GM12878 (cell line): ENCODE measurements around the gene CALD1. TPM values are rescaled to one million over a fixed set of nuclear protein-coding genes. Genes with fewer than 3 reads are reported as not detected.

Experiments
- BHLHE40 ChIP-seq, 2 experiments: fragments of 450-650 bp in 1 of 2; IDR thresholded peaks; 2 replicates each; pipeline ENCODE4 v1.6.1; 2011 to 2017; ENCODE audit warnings: low read depth in 2 of 2, borderline replicate concordance in 1 of 2, improper control_type of control experiment in 1 of 2, low read length in 1 of 2, mild to moderate bottlenecking in 1 of 2
- CEBPZ ChIP-seq: fragments of 150-350 bp; IDR thresholded peaks from 2 replicates; pipeline ENCODE4 v1.6.1; 2016; ENCODE audit warnings: low read depth, low read length
- E2F8 ChIP-seq: fragments of 450-650 bp; IDR thresholded peaks from 2 replicates; pipeline ENCODE4 v1.6.1; 2018; ENCODE audit warnings: mild to moderate bottlenecking, low read depth, moderate library complexity; ENCODE audit not compliant: partially characterized antibody
- MXI1 ChIP-seq: fragments of 150-350 bp; IDR thresholded peaks from 2 replicates; pipeline ENCODE4 v1.6.1; 2011; ENCODE audit warnings: low read depth, mild to moderate bottlenecking, inconsistent platforms, low read length, improper control_type of control experiment
- polyA plus RNA-seq, 11 experiments: library from polyadenylated mRNA; depleted of rRNA in 4 of 11; unstranded in 6 of 11; stranded (reverse) in 5 of 11; fragments of >200 nt; fragmentation: Nextera tagmentation in 4 of 11; fragmentation: Illumina TruSeq in 1 of 11; extraction: Ambion mirVana in 4 of 11; extraction: Trizol in 1 of 11; gene quantifications; 1 replicate in 1 of 11; 2 replicates in 10 of 11; pipeline versions ENCODE4 v1.2.1 to v1.2.3, GENCODE V29; 2011 to 2016; ENCODE audit warnings: inconsistent platforms in 2 of 11, missing spikeins in 2 of 11, low read depth in 1 of 11
- total RNA-seq, 4 experiments: library from RNA; depleted of rRNA in 3 of 4; stranded (reverse); fragments of >200 nt in 3 of 4; fragmentation: Illumina TruSeq in 1 of 4; extraction: Trizol in 1 of 4; gene quantifications; 2 replicates each; pipeline versions ENCODE4 v1.2.1 to v1.2.3, GENCODE V29; 2013 to 2021

The CALD1 gene
- total and polyA plus RNA-seq, 10 of the 15 experiments (the other 5 are each of a cell fraction or from before 2014, with no cell fraction given) = 0.03 to 1.3 (median 0.22) TPM

DNA sequence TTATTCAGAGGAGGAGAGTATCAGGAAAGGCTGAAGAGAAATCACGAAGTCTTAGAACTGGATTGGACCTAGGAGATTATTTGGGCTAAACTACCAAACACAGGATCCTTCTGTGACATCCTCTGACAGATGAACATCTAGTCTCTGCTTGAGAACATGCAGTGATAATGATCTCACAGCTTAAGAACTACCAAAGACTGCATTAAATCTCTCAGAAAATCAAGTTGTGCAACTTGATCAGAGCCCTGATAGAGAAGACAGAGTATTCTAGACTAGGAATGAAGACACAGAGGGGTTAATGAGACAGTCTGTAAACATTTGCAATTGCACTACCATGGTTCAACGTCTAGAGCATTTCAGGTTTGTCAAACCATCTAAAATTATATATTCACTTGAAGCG, 169.7 kb downstream of the CALD1 start (continued):
- TF ChIP-seq E2F8 (no peak), CEBPZ (no peak), BHLHE40 (IDR thresholded peaks at IDR 0.05; ENCODE audit: borderline replicate concordance in 1 of 2, low read depth in 2 of 2, low read length in 1 of 2) (no peak), MXI1 (no peak)
